Measurements from ENCODE around the gene BBS9.
A peak's percentile ranks its signal among the peaks of the same experiment; 100 is the strongest.
"Not testable (repeated sequence)": the region's sequence is repeated elsewhere in the genome, so short reads cannot be mapped to it uniquely, and the experiment has no call there.

The BBS9 gene

GRCh38 chr7:33128990-33129805 lies at the start of gene BBS9:
Gene BBS9, plus strand, starts transcription at chr7:33129564. Its CDS starts 16,689 bp downstream, at chr7:33146253.
- Histone ChIP-seq H3K4me3 (ENCODE audit: low read depth in 1 of 5, low read length in 5 of 5) (peak within 1 kb of the TSS; percentile 85 to 98 (median 96)), H3K4me1 (ENCODE audit: control insufficient read depth in 5 of 5, insufficient read depth in 5 of 5, low read length in 5 of 5) (peaks cover 2 to 18% (median 16%) of the 10 kb centered on the region in 5 donors), H3K27me3 (ENCODE audit: control insufficient read depth in 5 of 5, insufficient read depth in 4 of 5, low read length in 5 of 5) (no peaks in the 10 kb centered on the region), H3K9me3 (ENCODE audit: control insufficient read depth in 5 of 5, low read length in 5 of 5) (no peaks in the 10 kb centered on the region), H3K9ac (ENCODE audit: low read length in 5 of 5) (peak within 1 kb of the TSS; percentile 29 to 81 (median 75)), H3K27ac (ENCODE audit: low read depth, low read length) (peak within 1 kb of the TSS; percentile 87), H3K36me3 (ENCODE audit: control insufficient read depth in 5 of 5, insufficient read depth in 5 of 5, low read length in 5 of 5) (no peaks in the 10 kb centered on the region)

GRCh38 chr7:33079763-33080690 lies 49.3 kb upstream of the BBS9 start:
- H3K4me1 ChIP-seq (ENCODE audit: control insufficient read depth in 5 of 5, insufficient read depth in 5 of 5, low read length in 5 of 5) = no peaks in the 10 kb centered on the region
- no peaks in the 10 kb centered on the region for H3K36me3 ChIP-seq (ENCODE audit: control insufficient read depth in 5 of 5, insufficient read depth in 5 of 5, low read length in 5 of 5)
- H3K4me3 ChIP-seq (ENCODE audit: low read depth in 1 of 5, low read length in 5 of 5) = no peak overlapping the region
- H3K9ac ChIP-seq (ENCODE audit: low read length in 5 of 5) = no peak overlapping the region
- H3K27ac ChIP-seq (ENCODE audit: low read depth, low read length) = no peak overlapping the region
- peaks cover 0 to 8% (median 0%) of the 10 kb centered on the region in 5 donors for H3K27me3 ChIP-seq (ENCODE audit: control insufficient read depth in 5 of 5, insufficient read depth in 4 of 5, low read length in 5 of 5)
- H3K9me3 ChIP-seq (ENCODE audit: control insufficient read depth in 5 of 5, low read length in 5 of 5) = no peaks in the 10 kb centered on the region

- Histone ChIP-seq H3K36me3 (ENCODE audit: control insufficient read depth in 5 of 5, insufficient read depth in 5 of 5, low read length in 5 of 5) (no peaks in the 10 kb centered on the region), H3K4me3 (ENCODE audit: low read depth in 1 of 5, low read length in 5 of 5) (no peak overlapping the region), H3K4me1 (ENCODE audit: control insufficient read depth in 5 of 5, insufficient read depth in 5 of 5, low read length in 5 of 5) (peaks cover 0 to 5% (median 0%) of the 10 kb centered on the region in 5 donors), H3K27me3 (ENCODE audit: control insufficient read depth in 5 of 5, insufficient read depth in 4 of 5, low read length in 5 of 5) (no peaks in the 10 kb centered on the region), H3K27ac (ENCODE audit: low read depth, low read length) (no peak overlapping the region), H3K9ac (ENCODE audit: low read length in 5 of 5) (no peak overlapping the region), H3K9me3 (ENCODE audit: control insufficient read depth in 5 of 5, low read length in 5 of 5) (no peaks in the 10 kb centered on the region)
Measured at GRCh38 chr7:33087356-33087755, 42.0 kb upstream of the BBS9 start.

- Histone ChIP-seq H3K9me3 (ENCODE audit: control insufficient read depth in 5 of 5, low read length in 5 of 5) (no peaks in the 10 kb centered on the region), H3K27ac (ENCODE audit: low read depth, low read length) (no peak overlapping the region), H3K9ac (ENCODE audit: low read length in 5 of 5) (no peak overlapping the region), H3K4me3 (ENCODE audit: low read depth in 1 of 5, low read length in 5 of 5) (no peak overlapping the region), H3K27me3 (ENCODE audit: control insufficient read depth in 5 of 5, insufficient read depth in 4 of 5, low read length in 5 of 5) (no peaks in the 10 kb centered on the region), H3K4me1 (ENCODE audit: control insufficient read depth in 5 of 5, insufficient read depth in 5 of 5, low read length in 5 of 5) (peaks cover 0 to 5% (median 0%) of the 10 kb centered on the region in 5 donors), H3K36me3 (ENCODE audit: control insufficient read depth in 5 of 5, insufficient read depth in 5 of 5, low read length in 5 of 5) (peaks cover 0 to 3% (median under 1%) of the 10 kb centered on the region in 5 donors)
Measured at GRCh38 chr7:33087858-33088257, 41.5 kb upstream of the BBS9 start.

- Histone ChIP-seq H3K4me3 (ENCODE audit: low read depth in 1 of 5, low read length in 5 of 5) (no peak overlapping the region), H3K36me3 (ENCODE audit: control insufficient read depth in 5 of 5, insufficient read depth in 5 of 5, low read length in 5 of 5) (peaks cover 3 to 16% (median 13%) of the 10 kb centered on the region in 5 donors), H3K4me1 (ENCODE audit: control insufficient read depth in 5 of 5, insufficient read depth in 5 of 5, low read length in 5 of 5) (peaks cover 0 to 5% (median 0%) of the 10 kb centered on the region in 5 donors), H3K27ac (ENCODE audit: low read depth, low read length) (no peak overlapping the region), H3K9ac (ENCODE audit: low read length in 5 of 5) (no peak overlapping the region), H3K27me3 (ENCODE audit: control insufficient read depth in 5 of 5, insufficient read depth in 4 of 5, low read length in 5 of 5) (no peaks in the 10 kb centered on the region), H3K9me3 (ENCODE audit: control insufficient read depth in 5 of 5, low read length in 5 of 5) (no peaks in the 10 kb centered on the region)
Measured at GRCh38 chr7:33089142-33089541, 40.2 kb upstream of the BBS9 start.

GRCh38 chr7:33091111-33091531 lies 38.2 kb upstream of the BBS9 start:
- Histone ChIP-seq H3K27me3 (ENCODE audit: control insufficient read depth in 5 of 5, insufficient read depth in 4 of 5, low read length in 5 of 5) (no peaks in the 10 kb centered on the region), H3K27ac (ENCODE audit: low read depth, low read length) (no peak overlapping the region), H3K4me1 (ENCODE audit: control insufficient read depth in 5 of 5, insufficient read depth in 5 of 5, low read length in 5 of 5) (peaks cover 0 to 5% (median 0%) of the 10 kb centered on the region in 5 donors), H3K36me3 (ENCODE audit: control insufficient read depth in 5 of 5, insufficient read depth in 5 of 5, low read length in 5 of 5) (peaks cover 12 to 33% (median 30%) of the 10 kb centered on the region in 5 donors), H3K9ac (ENCODE audit: low read length in 5 of 5) (no peak overlapping the region), H3K4me3 (ENCODE audit: low read depth in 1 of 5, low read length in 5 of 5) (no peak overlapping the region), H3K9me3 (ENCODE audit: control insufficient read depth in 5 of 5, low read length in 5 of 5) (no peaks in the 10 kb centered on the region)

- Histone ChIP-seq H3K9me3 (ENCODE audit: control insufficient read depth in 5 of 5, low read length in 5 of 5) (no peaks in the 10 kb centered on the region), H3K27ac (ENCODE audit: low read depth, low read length) (no peak overlapping the region), H3K36me3 (ENCODE audit: control insufficient read depth in 5 of 5, insufficient read depth in 5 of 5, low read length in 5 of 5) (peaks cover 16 to 39% (median 36%) of the 10 kb centered on the region in 5 donors), H3K4me3 (ENCODE audit: low read depth in 1 of 5, low read length in 5 of 5) (no peak overlapping the region), H3K4me1 (ENCODE audit: control insufficient read depth in 5 of 5, insufficient read depth in 5 of 5, low read length in 5 of 5) (peaks cover 0 to 5% (median 0%) of the 10 kb centered on the region in 5 donors), H3K27me3 (ENCODE audit: control insufficient read depth in 5 of 5, insufficient read depth in 4 of 5, low read length in 5 of 5) (no peaks in the 10 kb centered on the region), H3K9ac (ENCODE audit: low read length in 5 of 5) (no peak overlapping the region)
Measured at GRCh38 chr7:33091641-33092191, 37.6 kb upstream of the BBS9 start.

- no peaks in the 10 kb centered on the region for H3K27me3 ChIP-seq (ENCODE audit: control insufficient read depth in 5 of 5, insufficient read depth in 4 of 5, low read length in 5 of 5)
- no peaks in the 10 kb centered on the region for H3K9me3 ChIP-seq (ENCODE audit: control insufficient read depth in 5 of 5, low read length in 5 of 5)
- H3K36me3 ChIP-seq (ENCODE audit: control insufficient read depth in 5 of 5, insufficient read depth in 5 of 5, low read length in 5 of 5) = peaks cover 22 to 48% (median 44%) of the 10 kb centered on the region in 5 donors
- H3K27ac ChIP-seq (ENCODE audit: low read depth, low read length) = no peak overlapping the region
- H3K4me1 ChIP-seq (ENCODE audit: control insufficient read depth in 5 of 5, insufficient read depth in 5 of 5, low read length in 5 of 5) = no peaks in the 10 kb centered on the region
- H3K4me3 ChIP-seq (ENCODE audit: low read depth in 1 of 5, low read length in 5 of 5) = no peak overlapping the region
- H3K9ac ChIP-seq (ENCODE audit: low read length in 5 of 5) = no peak overlapping the region
Measured at GRCh38 chr7:33093266-33093665, 36.1 kb upstream of the BBS9 start.

GRCh38 chr7:33094745-33095275 lies 34.6 kb upstream of the BBS9 start:
- not testable (repeated sequence) for H3K27me3 ChIP-seq (ENCODE audit: control insufficient read depth in 5 of 5, insufficient read depth in 4 of 5, low read length in 5 of 5); H3K9ac ChIP-seq (ENCODE audit: low read length in 5 of 5); H3K9me3 ChIP-seq (ENCODE audit: control insufficient read depth in 5 of 5, low read length in 5 of 5); H3K4me3 ChIP-seq (ENCODE audit: low read depth in 1 of 5, low read length in 5 of 5); H3K27ac ChIP-seq (ENCODE audit: low read depth, low read length); H3K4me1 ChIP-seq (ENCODE audit: control insufficient read depth in 5 of 5, insufficient read depth in 5 of 5, low read length in 5 of 5)
- H3K36me3 ChIP-seq (ENCODE audit: control insufficient read depth in 5 of 5, insufficient read depth in 5 of 5, low read length in 5 of 5) = peaks cover 22 to 60% (median 54%) of the 10 kb centered on the region in 5 donors
